ENCODE results near the gene MAP3K12. TPM values are rescaled to one million over a fixed set of nuclear protein-coding genes. Genes with fewer than 3 reads are reported as not detected.
"Not testable (repeated sequence)": the region's sequence is repeated elsewhere in the genome, so short reads cannot be mapped to it uniquely, and the experiment has no call there.

The MAP3K12 gene
- total RNA-seq, 1 donor from 2014 or later: 6.0 TPM

- no peaks in the 10 kb centered on the region for H3K27me3 Mint-ChIP-seq
- no peaks in the 10 kb centered on the region for H3K9me3 Mint-ChIP-seq
- TF ChIP-seq, protein P1, sequence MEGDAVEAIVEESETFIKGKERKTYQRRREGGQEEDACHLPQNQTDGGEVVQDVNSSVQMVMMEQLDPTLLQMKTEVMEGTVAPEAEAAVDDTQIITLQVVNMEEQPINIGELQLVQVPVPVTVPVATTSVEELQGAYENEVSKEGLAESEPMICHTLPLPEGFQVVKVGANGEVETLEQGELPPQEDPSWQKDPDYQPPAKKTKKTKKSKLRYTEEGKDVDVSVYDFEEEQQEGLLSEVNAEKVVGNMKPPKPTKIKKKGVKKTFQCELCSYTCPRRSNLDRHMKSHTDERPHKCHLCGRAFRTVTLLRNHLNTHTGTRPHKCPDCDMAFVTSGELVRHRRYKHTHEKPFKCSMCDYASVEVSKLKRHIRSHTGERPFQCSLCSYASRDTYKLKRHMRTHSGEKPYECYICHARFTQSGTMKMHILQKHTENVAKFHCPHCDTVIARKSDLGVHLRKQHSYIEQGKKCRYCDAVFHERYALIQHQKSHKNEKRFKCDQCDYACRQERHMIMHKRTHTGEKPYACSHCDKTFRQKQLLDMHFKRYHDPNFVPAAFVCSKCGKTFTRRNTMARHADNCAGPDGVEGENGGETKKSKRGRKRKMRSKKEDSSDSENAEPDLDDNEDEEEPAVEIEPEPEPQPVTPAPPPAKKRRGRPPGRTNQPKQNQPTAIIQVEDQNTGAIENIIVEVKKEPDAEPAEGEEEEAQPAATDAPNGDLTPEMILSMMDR (IDR thresholded peaks at IDR 0.05): no peak
- CTCF ChIA-PET: interaction anchor here (1.3 to 2.4 kb wide), 2 partner anchors 26 to 28 kb away, joined by 4 to 16 read pairs; no protein-coding TSS in a partner anchor
- no peak overlapping the region for H3K27ac Mint-ChIP-seq
- DNase-seq: no peak
- no peak overlapping the region for H3K4me3 Mint-ChIP-seq
- H3K36me3 Mint-ChIP-seq (ENCODE audit: low read depth): peaks cover 68% of the 10 kb centered on the region
- H3K4me1 Mint-ChIP-seq: peaks cover 3% of the 10 kb centered on the region
- ATAC-seq (ENCODE audit: low read depth): no peak
- POLR2A ChIA-PET: interaction anchor here (0.7 to 1.7 kb wide), 4 partner anchors 10 to 103 kb away, joined by 3 to 11 read pairs (median 6); partner anchors contain the start of gene TARBP2
- intact Hi-C loops (cut with micrococcal nuclease): no loop called here
These were observed 16.6 kb downstream of the MAP3K12 start for GRCh38 chr12:53482626-53483168.

DNA sequence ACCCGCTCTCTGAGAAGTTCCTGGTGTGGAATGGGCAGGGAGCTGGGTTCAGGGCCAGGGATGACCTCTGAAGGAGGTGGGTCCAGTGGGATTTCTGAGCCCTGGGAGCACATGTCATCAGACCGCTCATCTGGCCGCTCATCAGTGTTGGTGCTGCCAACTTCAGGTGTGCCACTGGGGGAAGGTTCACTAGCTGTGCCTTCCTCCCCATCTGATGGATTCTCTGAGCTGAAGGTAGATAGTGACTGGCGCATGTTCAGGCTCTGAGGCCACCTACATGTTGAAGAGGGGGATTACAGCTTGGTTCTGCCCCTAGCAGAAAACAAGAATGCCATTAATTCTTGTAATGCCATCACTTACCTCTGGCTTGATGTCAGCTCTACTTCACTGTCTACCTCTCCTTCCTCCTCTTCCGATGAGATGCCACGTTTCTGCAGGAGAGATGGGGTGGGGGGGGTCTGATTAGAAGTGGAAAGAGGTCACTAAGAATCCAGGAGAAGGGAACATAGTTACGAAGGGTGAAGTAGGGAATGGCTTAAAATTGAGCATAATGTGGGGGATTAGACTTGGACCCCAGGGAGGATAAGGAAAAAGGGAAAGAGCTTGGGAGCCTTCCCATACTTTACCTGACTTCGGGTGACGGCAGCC, 17.2 kb downstream of the MAP3K12 start:
- Mint-ChIP-seq H3K27ac (no peak overlapping the region), H3K36me3 (ENCODE audit: low read depth) (peaks cover 73% of the 10 kb centered on the region), H3K9me3 (no peaks in the 10 kb centered on the region), H3K4me1 (peaks cover 3% of the 10 kb centered on the region), H3K27me3 (no peaks in the 10 kb centered on the region), H3K4me3 (no peak overlapping the region)
- peak; percentile 54 for ATAC-seq (ENCODE audit: low read depth)
- TF ChIP-seq, protein P1 (IDR thresholded peaks at IDR 0.05): no peak
- POLR2A ChIA-PET: interaction anchor here (1.2 to 1.7 kb wide), 3 partner anchors 10 to 23 kb away, joined by 4 to 15 read pairs (median 11); partner anchors contain the start of gene TARBP2
- DNase-seq: no peak
- intact Hi-C loops (cut with micrococcal nuclease): no loop called here
- CTCF ChIA-PET: interaction anchor here (1.2 to 2.4 kb wide), 3 partner anchors 12 to 28 kb away, joined by 4 to 16 read pairs (median 4); no protein-coding TSS in a partner anchor

GRCh38 chr12:53481458-53481857, 17.8 kb downstream of the MAP3K12 start:
- DNase-seq; H3K27ac Mint-ChIP-seq; H3K27me3 Mint-ChIP-seq; H3K4me3 Mint-ChIP-seq; intact Hi-C loops (cut with micrococcal nuclease); H3K4me1 Mint-ChIP-seq; H3K9me3 Mint-ChIP-seq; ATAC-seq (ENCODE audit: low read depth): not testable (repeated sequence)
- CTCF ChIA-PET: interaction anchor here (1.2 to 2.4 kb wide), 3 partner anchors 12 to 28 kb away, joined by 4 to 16 read pairs (median 4); no protein-coding TSS in a partner anchor
- POLR2A ChIA-PET: interaction anchor here (0.9 to 1.7 kb wide), 4 partner anchors 10 to 26 kb away, joined by 4 to 15 read pairs (median 9); partner anchors contain the start of genes NPFF and TARBP2
- peaks cover 79% of the 10 kb centered on the region for H3K36me3 Mint-ChIP-seq (ENCODE audit: low read depth)

DNA sequence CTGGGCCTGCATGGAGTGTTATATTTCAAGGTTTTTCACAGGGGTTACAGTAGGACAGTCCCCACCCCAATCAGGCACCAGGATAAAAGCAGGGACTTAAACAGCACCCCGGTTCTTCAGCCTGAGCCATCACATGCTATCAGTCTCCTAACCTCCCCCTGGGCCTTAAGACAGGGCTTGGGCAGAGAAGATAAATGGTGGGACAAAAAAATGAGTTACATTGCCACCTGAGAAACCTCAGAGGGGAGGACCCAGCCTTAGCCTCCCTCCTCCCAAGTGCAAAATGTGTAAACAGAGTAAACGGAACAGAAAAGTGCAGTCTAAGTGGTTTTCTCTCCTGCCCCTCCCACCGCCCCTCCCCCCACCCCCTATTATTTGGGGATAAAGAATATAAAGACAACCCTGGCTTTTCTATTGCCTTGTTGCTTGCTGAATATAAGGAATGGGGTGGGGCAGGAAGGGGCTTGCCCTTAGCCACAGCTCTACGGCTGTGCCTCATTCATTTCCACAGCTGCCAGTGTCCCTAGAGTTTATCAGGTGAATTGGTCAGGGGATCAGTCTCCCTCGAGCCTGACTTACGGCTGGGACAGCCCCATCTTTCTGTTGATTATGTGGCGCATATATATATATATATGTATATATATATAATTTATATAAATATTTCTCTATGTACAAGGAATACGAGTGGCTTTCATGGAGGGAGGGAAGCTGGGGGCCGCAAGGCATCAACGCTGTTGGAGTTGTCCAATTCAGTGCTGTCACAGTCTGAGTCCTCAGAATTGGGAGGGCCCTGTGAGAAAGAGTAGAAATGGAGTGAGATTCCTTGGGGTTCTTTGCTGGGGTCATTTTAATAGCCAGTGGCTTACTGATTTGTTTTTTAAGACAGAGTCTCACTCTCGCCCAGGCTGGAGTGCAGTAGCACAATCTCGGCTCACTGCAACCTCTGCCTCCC, 18.5 kb downstream of the MAP3K12 start:
- ATAC-seq (ENCODE audit: low read depth) (no peak), DNase-seq (no peak)
- no peak overlapping the region for H3K27ac Mint-ChIP-seq
- no peaks in the 10 kb centered on the region for H3K9me3 Mint-ChIP-seq
- H3K4me3 Mint-ChIP-seq: no peak overlapping the region
- POLR2A ChIA-PET: interaction anchor here (0.5 to 1.7 kb wide), 4 partner anchors 11 to 28 kb away, joined by 5 to 15 read pairs (median 9); partner anchors contain the start of genes NPFF and TARBP2
- TF ChIP-seq, protein P1 (IDR thresholded peaks at IDR 0.05): no peak
- no peaks in the 10 kb centered on the region for H3K27me3 Mint-ChIP-seq
- peaks cover 83% of the 10 kb centered on the region for H3K36me3 Mint-ChIP-seq (ENCODE audit: low read depth)
- CTCF ChIA-PET: interaction anchor here (1.2 to 2.4 kb wide), 2 partner anchors 13 to 28 kb away, joined by 4 to 16 read pairs; no protein-coding TSS in a partner anchor
- peaks cover 3% of the 10 kb centered on the region for H3K4me1 Mint-ChIP-seq
- intact Hi-C loops (cut with micrococcal nuclease): no loop called here

GRCh38 chr12:53479331-53479730, 19.9 kb downstream of the MAP3K12 start:
- DNase-seq (no peak), ATAC-seq (ENCODE audit: low read depth) (no peak)
- H3K27me3 Mint-ChIP-seq: no peaks in the 10 kb centered on the region
- intact Hi-C loops (cut with micrococcal nuclease): no loop called here
- no peak overlapping the region for H3K4me3 Mint-ChIP-seq
- TF ChIP-seq, protein P1 (IDR thresholded peaks at IDR 0.05): no peak
- POLR2A ChIA-PET: interaction anchor here (0.6 to 1.8 kb wide), 5 partner anchors 10 to 62 kb away, joined by 3 to 8 read pairs (median 4); partner anchors contain the start of gene TARBP2
- H3K36me3 Mint-ChIP-seq (ENCODE audit: low read depth): peaks cover 84% of the 10 kb centered on the region
- H3K4me1 Mint-ChIP-seq: peaks cover 3% of the 10 kb centered on the region
- H3K9me3 Mint-ChIP-seq: no peaks in the 10 kb centered on the region
- H3K27ac Mint-ChIP-seq: no peak overlapping the region
- CTCF ChIA-PET: no interaction called here
